ENCODE measurements around the gene MTRFR.

GRCh38 chr12:123268850-123269249 is 35.6 kb downstream of the MTRFR start:
- TF ChIP-seq SP1 (IDR thresholded peaks at IDR 0.05) (no peak), NFRKB (IDR thresholded peaks at IDR 0.05) (no peak), SUZ12 (IDR thresholded peaks at IDR 0.05) (no peak), FOXK2 (IDR thresholded peaks at IDR 0.05) (no peak), BHLHE40 (IDR thresholded peaks at IDR 0.05; ENCODE audit: borderline replicate concordance) (no peak), HDGF (IDR thresholded peaks at IDR 0.05; ENCODE audit: borderline replicate concordance) (no peak)
